Mononuclear cell (primary cell): Measurements from ENCODE around the gene TNS2. TPM values are rescaled to one million over a fixed set of nuclear protein-coding genes. Genes with fewer than 3 reads are reported as not detected.
"Not testable (repeated sequence)": the region's sequence is repeated elsewhere in the genome, so short reads cannot be mapped to it uniquely, and the experiment has no call there.

Source experiments
- H3K27me3 ChIP-seq: 2 replicates; pipeline ENCODE4 v1.6.0; 2011; ENCODE audit warnings: low read length, control low read depth; ENCODE audit not compliant: insufficient read depth
- H3K4me1 ChIP-seq: 2 replicates; pipeline ENCODE4 v1.5.1; 2011; ENCODE audit warnings: mild to moderate bottlenecking, low read length, control low read depth; ENCODE audit not compliant: insufficient read depth
- H3K4me3 ChIP-seq: 2 replicates; pipeline ENCODE4 v1.5.1; 2011; ENCODE audit warnings: mild to moderate bottlenecking, low read length, moderate library complexity
- H3K9me3 ChIP-seq: 2 replicates; pipeline ENCODE4 v1.5.1; 2011; ENCODE audit warnings: low read depth, mild to moderate bottlenecking, control low read depth, low read length
- total RNA-seq: library from RNA; depleted of rRNA; stranded (reverse); fragments of >200 nt; gene quantifications from one replicate; pipeline ENCODE4 v1.2.3, GENCODE V29; 2012

Gene TNS2
- total RNA-seq, 1 donor = 0.21 TPM

GRCh38 chr12:53027014-53027413, 22.9 kb upstream of the TNS2 start:
- H3K9me3 ChIP-seq, H3K4me3 ChIP-seq, H3K4me1 ChIP-seq, H3K27me3 ChIP-seq: not testable (repeated sequence)

DNA sequence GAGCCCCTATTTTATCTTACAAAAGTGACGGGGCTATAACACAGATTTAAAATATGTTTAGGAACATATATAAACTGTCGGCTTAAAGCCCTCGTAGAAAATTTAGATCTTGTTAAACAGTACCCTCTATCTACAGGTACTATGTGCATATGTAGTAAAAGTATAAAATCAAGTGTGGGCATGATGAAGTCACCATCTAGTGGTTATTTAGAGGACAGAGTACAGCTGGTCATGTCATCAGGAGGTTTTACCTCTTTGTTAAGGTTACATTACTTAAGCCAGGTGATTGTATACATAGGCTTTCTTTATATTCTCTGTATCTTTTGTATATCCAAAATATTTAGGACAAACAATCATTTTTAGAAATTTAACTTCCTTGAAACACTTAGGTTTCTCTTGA, 18.2 kb upstream of the TNS2 start:
- no peak overlapping the region for H3K4me3 ChIP-seq
- no peaks in the 10 kb centered on the region for H3K9me3 ChIP-seq
- H3K4me1 ChIP-seq = peaks cover 14% of the 10 kb centered on the region
- no peaks in the 10 kb centered on the region for H3K27me3 ChIP-seq

GRCh38 chr12:53033832-53034231, 16.0 kb upstream of the TNS2 start:
- H3K9me3 ChIP-seq, H3K27me3 ChIP-seq, H3K4me3 ChIP-seq: not testable (repeated sequence)
- peaks cover 16% of the 10 kb centered on the region for H3K4me1 ChIP-seq

DNA sequence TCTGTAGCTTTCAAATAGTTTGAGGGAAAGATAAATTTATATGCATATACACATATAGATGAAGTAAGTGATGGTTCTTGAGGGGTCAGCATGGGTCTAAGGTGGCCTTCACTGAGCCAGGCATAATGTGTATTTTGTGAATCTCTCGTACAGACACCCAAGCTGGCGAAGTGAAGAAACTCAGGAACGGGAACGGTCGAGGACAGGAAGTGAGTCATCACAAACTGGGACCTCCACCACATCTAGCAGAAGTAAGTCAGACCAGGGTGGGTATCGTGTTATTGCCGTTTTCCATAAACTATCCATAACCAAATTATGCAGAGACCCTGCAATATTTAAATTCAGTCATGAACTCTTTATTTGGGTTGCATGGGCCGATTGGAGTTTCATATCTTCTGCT, 15.4 kb upstream of the TNS2 start:
- Histone ChIP-seq H3K4me3 (no peak overlapping the region), H3K9me3 (no peaks in the 10 kb centered on the region), H3K27me3 (no peaks in the 10 kb centered on the region), H3K4me1 (peaks cover 19% of the 10 kb centered on the region)

- Histone ChIP-seq H3K4me3 (no peak overlapping the region), H3K4me1 (peaks cover 19% of the 10 kb centered on the region), H3K9me3 (no peaks in the 10 kb centered on the region), H3K27me3 (no peaks in the 10 kb centered on the region)
Observed at GRCh38 chr12:53036802-53037201, 13.1 kb upstream of the TNS2 start.

DNA sequence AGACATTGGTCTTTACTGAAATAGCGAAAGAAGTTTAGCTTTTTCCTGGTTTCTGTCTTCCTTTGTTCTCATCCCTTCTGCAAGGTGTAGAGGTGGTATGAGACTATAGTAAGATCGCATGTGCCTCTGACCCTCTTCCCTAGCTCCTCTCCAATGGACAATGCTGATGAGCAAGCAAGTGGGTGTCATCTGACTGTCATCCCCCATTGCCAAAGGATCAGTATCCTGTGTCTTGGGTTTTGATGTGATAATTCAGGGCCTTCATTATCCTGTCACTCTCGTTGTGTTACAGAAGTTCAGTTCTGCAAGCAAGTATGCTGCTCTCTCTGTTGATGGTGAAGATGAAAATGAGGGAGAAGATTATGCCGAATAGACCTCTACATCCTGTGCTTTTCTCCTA, 10.0 kb upstream of the TNS2 start:
- H3K27me3 ChIP-seq = no peaks in the 10 kb centered on the region
- H3K4me3 ChIP-seq = no peak overlapping the region
- H3K4me1 ChIP-seq = peaks cover 6% of the 10 kb centered on the region
- H3K9me3 ChIP-seq = no peaks in the 10 kb centered on the region

DNA sequence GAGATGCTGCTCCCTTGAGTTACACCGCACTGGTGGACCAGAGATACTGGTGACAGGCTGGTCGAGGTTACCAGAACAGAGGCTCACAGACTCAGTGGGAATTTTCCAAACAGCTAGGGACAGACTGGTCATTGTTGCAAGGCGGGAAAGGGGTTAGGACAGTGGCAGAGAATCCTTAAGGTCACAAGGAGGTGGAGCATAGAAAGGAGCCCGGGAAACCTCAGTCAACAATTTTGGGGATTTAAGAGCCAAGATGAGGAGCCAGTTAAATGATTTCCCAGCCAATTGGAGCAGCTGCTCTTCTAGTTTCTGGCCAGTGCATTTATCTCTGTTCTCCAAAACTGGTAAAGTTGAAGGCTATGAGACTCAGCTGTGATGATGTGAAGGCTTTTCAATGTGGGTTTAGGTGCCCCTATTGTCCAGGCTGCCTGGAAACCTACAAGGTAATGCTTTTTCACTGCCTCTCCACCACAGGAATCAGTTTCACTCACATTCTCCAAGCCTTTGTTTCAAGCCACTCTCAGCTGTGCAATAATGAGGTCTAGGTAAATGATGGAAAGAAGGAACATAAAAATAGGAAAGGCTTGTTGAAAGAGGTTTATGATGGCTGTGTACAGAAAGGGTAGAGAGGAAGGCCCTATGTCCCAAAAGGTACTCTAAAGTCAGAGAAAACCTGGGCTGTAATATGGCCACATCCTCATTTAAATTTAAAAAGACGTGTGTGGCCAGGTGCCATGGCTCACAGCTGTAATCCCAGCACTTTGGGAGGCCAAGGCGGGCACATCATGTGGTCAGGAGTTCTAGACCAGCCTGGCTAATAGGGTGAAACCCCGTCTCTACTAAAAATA, 7.0 kb upstream of the TNS2 start:
- H3K9me3 ChIP-seq = no peaks in the 10 kb centered on the region
- peaks cover 18% of the 10 kb centered on the region for H3K4me1 ChIP-seq
- H3K27me3 ChIP-seq = peaks cover 3% of the 10 kb centered on the region
- no peak overlapping the region for H3K4me3 ChIP-seq

- H3K4me1 ChIP-seq = peaks cover 15% of the 10 kb centered on the region
- H3K9me3 ChIP-seq = no peaks in the 10 kb centered on the region
Observed at GRCh38 chr12:53044052-53044581, 5.7 kb upstream of the TNS2 start.

DNA sequence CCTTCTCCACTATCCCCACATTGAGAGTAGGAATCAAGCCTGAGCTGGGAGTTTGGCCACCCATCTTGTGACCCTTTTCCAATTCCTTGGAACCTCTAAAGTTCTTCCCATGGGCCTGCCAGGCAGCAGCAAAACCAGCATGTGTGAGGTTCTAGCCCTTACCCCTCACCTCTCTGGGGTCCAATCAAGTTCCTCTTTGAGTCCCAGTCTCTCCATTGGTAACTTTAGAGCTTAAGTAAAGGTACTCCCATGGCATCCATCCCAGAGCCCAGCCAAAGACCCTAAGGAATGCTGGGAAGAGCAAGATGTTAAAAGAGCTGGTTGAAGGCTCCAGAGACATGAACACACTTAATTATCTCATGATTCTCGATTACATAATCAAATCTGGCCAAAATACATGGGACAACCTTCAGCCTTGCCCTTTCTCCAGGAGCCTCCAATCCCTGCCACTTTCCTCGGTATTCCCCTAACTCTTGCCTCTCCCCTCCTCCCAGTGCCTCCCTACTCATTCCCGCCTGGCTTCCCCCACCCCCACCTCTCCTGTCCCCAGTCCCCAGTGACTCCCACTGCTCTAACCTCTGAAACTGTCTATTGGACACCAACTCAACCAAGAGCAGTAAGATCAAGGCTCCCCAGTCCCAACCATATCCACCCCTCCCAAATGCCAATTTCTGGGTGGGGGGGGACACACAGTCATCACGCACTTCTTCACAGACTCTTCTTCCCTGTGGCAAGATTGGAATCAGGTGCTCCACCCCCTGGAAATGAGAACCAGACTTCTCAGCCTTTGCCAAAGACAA, 4.8 kb upstream of the TNS2 start:
- Histone ChIP-seq H3K4me1 (peaks cover 15% of the 10 kb centered on the region), H3K27me3 (peaks cover 3% of the 10 kb centered on the region), H3K9me3 (no peaks in the 10 kb centered on the region), H3K4me3 (no peak overlapping the region)

More at GRCh38 chr12:53044052-53044581, 5.7 kb upstream of the TNS2 start:
- Histone ChIP-seq H3K4me3 (no peak overlapping the region), H3K27me3 (peaks cover 3% of the 10 kb centered on the region)

DNA sequence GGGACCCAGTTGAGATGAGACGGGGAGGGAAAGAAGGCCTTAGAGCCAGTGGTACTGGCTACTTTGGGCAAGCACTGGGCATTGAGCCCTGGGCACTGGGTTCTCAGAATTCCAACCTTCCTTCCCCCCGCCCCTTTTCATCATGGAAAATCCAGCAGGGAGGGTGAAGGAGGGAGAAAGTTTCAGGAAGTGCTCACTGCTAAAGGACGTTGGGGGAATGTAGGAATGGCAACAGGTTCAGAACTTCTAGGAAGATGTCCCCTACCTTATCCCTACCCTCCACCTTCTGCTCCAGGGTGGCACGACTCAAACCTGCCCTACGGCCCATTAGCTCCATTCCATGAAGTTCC, 4.2 kb upstream of the TNS2 start:
- no peak overlapping the region for H3K4me3 ChIP-seq

GRCh38 chr12:53046655-53047220, 3.1 kb upstream of the TNS2 start:
- Histone ChIP-seq H3K9me3 (no peaks in the 10 kb centered on the region), H3K4me3 (peak overlapping the region; percentile 56), H3K27me3 (peaks cover 3% of the 10 kb centered on the region), H3K4me1 (peaks cover 15% of the 10 kb centered on the region)

More for the DNA sequence above, 4.2 kb upstream of the TNS2 start:
- H3K4me1 ChIP-seq = peaks cover 15% of the 10 kb centered on the region
- no peaks in the 10 kb centered on the region for H3K9me3 ChIP-seq
- peaks cover 3% of the 10 kb centered on the region for H3K27me3 ChIP-seq

DNA sequence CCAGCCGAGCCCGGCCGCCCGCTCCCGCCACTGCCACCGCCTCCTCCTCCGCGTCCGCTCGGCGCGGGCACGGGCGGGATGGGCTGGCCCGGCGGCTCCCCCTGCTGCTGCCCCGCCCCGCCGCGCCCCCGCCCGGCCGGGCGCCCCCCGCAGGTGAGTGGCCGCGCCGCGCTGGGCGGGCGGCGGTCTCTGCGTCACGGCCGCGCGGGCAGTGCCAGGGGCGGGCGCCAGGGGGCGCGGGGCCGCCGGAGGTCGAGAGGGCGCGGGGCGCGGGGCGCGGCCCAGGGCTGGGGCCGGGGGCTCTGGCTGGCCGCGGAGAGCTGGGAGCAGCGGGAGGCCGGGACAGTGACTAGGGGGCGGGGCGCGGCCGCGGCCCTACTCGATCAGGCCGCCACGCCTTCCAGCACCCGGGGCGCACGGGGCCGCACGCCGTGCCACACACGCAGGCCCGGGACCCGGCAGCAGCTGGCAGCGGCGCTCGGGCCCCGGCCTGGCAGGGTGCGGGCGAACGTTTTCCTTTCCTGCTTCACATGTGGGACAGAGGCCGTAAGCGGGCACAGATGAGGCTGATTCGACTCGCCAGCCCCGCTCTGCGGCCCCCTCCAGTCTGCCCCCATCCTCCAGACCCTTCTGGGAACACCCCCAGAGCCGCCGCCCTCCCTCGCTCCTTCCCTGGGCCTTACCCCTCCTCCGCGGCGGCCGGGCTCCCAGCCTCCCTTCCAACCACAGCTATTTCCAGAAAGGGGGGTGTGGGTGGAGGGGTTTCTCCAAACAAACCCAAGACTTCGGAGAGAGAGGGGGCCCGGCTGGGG, 2.4 kb upstream of the TNS2 start:
- Histone ChIP-seq H3K9me3 (no peaks in the 10 kb centered on the region), H3K4me3 (peak overlapping the region; percentile 56), H3K27me3 (peaks cover 3% of the 10 kb centered on the region), H3K4me1 (peaks cover 15% of the 10 kb centered on the region)

- no peak overlapping the region for H3K4me3 ChIP-seq
- peaks cover 15% of the 10 kb centered on the region for H3K4me1 ChIP-seq
- peaks cover 3% of the 10 kb centered on the region for H3K27me3 ChIP-seq
- H3K9me3 ChIP-seq = no peaks in the 10 kb centered on the region
Observed at GRCh38 chr12:53048033-53048779, 1.7 kb upstream of the TNS2 start.
